Measurements from ENCODE around the gene UBE2J2.

UBE2J2 gene

DNA sequence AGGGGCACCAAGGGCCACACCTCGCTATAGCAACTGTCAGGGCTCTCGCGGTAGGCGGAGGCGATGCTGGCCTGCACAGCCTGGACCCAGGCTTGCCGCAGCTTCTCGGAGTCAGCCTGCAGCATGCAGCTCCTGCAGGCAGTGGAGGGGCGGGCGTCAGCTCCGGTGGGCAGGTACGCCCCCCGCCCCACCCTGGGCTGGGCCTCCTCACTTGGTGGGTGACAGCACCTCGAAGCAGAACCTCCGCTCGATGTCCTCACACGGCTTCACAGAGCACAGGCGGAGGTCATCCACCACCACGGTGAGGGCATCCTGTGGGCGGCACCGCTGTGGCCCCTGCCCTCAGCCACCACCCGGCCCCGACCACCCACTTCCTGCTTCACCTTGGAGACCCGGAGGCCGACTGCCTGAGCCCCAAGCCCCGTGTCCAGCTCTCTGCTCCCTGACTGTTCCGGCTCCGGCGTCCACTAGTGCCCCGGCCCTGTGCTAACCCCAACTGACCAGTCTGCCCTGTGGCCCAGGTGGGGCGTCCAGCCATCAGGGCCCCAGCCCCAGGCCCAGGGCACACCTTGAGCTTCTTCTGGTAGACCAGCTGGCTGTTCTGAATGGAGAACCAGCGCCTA is 24.3 kb upstream of the UBE2J2 start:
- no peak overlapping the region for H3K27ac ChIP-seq
- TF ChIP-seq ZFX (IDR thresholded peaks at IDR 0.05; ENCODE audit: borderline replicate concordance) = no peak

GRCh38 chr1:1296070-1297061 is 22.7 kb upstream of the UBE2J2 start:
- H3K27ac ChIP-seq = no peak overlapping the region
- no peak for TF ChIP-seq ZFX (IDR thresholded peaks at IDR 0.05; ENCODE audit: borderline replicate concordance)
- TF ChIP-seq, protein P1, sequence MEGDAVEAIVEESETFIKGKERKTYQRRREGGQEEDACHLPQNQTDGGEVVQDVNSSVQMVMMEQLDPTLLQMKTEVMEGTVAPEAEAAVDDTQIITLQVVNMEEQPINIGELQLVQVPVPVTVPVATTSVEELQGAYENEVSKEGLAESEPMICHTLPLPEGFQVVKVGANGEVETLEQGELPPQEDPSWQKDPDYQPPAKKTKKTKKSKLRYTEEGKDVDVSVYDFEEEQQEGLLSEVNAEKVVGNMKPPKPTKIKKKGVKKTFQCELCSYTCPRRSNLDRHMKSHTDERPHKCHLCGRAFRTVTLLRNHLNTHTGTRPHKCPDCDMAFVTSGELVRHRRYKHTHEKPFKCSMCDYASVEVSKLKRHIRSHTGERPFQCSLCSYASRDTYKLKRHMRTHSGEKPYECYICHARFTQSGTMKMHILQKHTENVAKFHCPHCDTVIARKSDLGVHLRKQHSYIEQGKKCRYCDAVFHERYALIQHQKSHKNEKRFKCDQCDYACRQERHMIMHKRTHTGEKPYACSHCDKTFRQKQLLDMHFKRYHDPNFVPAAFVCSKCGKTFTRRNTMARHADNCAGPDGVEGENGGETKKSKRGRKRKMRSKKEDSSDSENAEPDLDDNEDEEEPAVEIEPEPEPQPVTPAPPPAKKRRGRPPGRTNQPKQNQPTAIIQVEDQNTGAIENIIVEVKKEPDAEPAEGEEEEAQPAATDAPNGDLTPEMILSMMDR (IDR thresholded peaks at IDR 0.05) = no peak

- H3K27ac ChIP-seq = no peak overlapping the region
Measured at GRCh38 chr1:1295154-1295923, 21.7 kb upstream of the UBE2J2 start.

DNA sequence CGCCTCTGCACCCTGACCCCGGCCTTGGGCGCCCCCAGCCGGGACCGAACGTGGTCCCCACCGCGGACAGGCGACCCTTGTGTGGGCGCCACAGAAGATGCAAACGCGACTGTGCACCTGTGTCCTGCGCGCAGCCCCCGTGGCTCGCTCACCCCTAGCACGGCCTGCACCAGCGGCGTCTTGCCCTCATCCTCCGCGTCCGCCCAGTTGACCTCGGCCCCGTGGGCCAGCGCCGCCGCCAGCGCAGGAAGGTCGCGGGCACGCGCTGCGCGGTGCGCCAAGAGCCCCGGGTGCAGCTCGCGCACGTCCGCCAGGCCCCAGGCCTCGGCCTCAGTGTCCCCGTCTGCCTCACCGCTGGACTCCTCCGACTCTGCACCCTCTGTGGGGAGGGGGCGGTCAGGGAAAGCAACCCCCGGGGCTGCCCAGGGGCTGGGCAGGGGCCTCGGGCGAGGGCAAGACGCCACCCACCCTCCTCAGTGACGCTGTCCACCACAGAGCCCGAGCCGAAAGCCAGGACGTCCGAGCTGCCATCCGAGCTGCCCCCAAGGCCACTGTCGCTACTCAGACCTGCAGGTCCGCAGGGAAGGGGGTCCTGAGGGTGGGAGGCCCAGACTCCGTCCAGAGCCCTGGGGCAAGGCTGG is 20.7 kb upstream of the UBE2J2 start:
- H3K27ac ChIP-seq = peak overlapping the region; percentile 68
- TF ChIP-seq, protein P1 (IDR thresholded peaks at IDR 0.05) = no peak
- no peak for TF ChIP-seq ZFX (IDR thresholded peaks at IDR 0.05; ENCODE audit: borderline replicate concordance)

More at GRCh38 chr1:1295154-1295923, 21.7 kb upstream of the UBE2J2 start:
- no peak for TF ChIP-seq ZFX (IDR thresholded peaks at IDR 0.05; ENCODE audit: borderline replicate concordance)
- TF ChIP-seq, protein P1 (IDR thresholded peaks at IDR 0.05) = no peak

DNA sequence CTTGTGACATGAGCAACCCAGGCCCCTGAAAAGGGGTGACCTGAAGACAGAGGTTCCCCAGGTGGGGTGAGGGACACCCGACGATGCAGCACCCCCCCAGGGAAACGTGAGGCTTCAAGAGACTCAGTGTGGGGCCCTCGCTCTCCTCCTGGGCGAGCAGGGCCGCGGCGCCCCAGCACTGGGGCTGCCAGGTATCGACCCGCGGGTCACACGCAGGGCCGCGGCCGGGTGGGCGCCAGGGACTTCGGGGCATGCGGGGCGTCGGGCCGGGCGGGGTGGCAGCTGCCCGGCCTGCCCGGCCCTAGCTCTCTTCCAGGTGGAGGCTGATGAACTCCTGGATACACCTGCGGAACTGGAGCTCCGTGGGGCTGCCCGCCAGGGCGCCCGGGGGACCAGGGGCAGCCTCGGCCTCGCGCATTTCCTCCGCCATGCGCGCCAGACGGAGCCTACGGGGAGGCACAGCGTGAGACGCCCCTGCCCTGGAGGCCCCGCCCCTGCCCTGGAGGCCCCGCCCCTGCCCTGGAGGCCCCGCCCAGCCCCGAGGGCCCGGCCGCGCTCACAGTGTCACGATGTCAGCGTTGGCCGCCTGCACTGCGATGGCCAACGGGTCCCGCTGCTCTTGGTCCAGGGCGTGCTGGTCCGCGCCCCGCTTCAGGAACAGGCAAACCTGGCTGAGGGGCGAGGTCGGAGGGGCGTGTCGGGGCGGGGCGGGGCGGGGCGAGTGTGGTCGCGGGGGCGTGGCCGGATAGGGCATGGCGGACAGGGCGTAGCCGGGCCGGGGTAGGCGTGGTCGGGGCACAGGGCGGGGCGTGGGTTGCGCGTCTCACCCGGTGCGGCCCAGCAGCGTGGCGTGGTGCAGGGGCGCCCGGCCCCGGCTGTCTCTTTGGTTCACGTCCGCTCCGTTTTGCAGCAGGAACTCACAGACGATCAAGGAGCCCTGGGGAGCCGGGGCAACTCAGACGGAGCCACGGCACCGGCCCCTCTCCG is 19.9 kb upstream of the UBE2J2 start:
- peak overlapping the region; percentile 68 for H3K27ac ChIP-seq
- TF ChIP-seq, protein P1 (IDR thresholded peaks at IDR 0.05) = no peak
- no peak for TF ChIP-seq ZFX (IDR thresholded peaks at IDR 0.05; ENCODE audit: borderline replicate concordance)

GRCh38 chr1:1292851-1293250 is 19.2 kb upstream of the UBE2J2 start:
- H3K27ac ChIP-seq = peak overlapping the region; percentile 68
- TF ChIP-seq, protein P1 (IDR thresholded peaks at IDR 0.05) = no peak
- TF ChIP-seq ZFX (IDR thresholded peaks at IDR 0.05; ENCODE audit: borderline replicate concordance) = no peak
